SIG-M5 (cell line): ENCODE measurements around the gene BCL2L15.

Experiments
- DNase-seq: peaks from one replicate; lab custom pipeline; 2025; lab: John Stamatoyannopoulos, UW

Gene BCL2L15

GRCh38 chr1:113905435-113905861, 18.1 kb upstream of the BCL2L15 start:
- DNase-seq = no peak

- DNase-seq = peak; percentile 98
Measured at GRCh38 chr1:113904674-113905434, 17.5 kb upstream of the BCL2L15 start, which contains the start of the genes AP4B1 and DCLRE1B. Gene AP4B1 (minus strand): TSS chr1:113904799. CDS start chr1:113904717, 82 bp downstream. Gene DCLRE1B (plus strand): TSS chr1:113905326. CDS start chr1:113905587, 261 bp downstream.

GRCh38 chr1:113904293-113904673, 16.9 kb upstream of the BCL2L15 start:
- DNase-seq = no peak

GRCh38 chr1:113903501-113904292, 16.3 kb upstream of the BCL2L15 start:
- no peak for DNase-seq

- no peak for DNase-seq
Measured at GRCh38 chr1:113901191-113901590, 13.8 kb upstream of the BCL2L15 start.

GRCh38 chr1:113899111-113899510, 11.7 kb upstream of the BCL2L15 start:
- DNase-seq = no peak

- DNase-seq = no peak
Measured at GRCh38 chr1:113898241-113898814, 10.9 kb upstream of the BCL2L15 start.

- DNase-seq = no peak
Measured at GRCh38 chr1:113895961-113896360, 8.6 kb upstream of the BCL2L15 start.

GRCh38 chr1:113895098-113895497, 7.7 kb upstream of the BCL2L15 start:
- no peak for DNase-seq

- DNase-seq = no peak
Measured at GRCh38 chr1:113893267-113893666, 5.9 kb upstream of the BCL2L15 start.

GRCh38 chr1:113891631-113892220, 4.3 kb upstream of the BCL2L15 start:
- DNase-seq = no peak

GRCh38 chr1:113890816-113891215, 3.4 kb upstream of the BCL2L15 start:
- no peak for DNase-seq

- no peak for DNase-seq
Measured at GRCh38 chr1:113886417-113887401, 672 bp downstream of the BCL2L15 start.

- no peak for DNase-seq
Measured at GRCh38 chr1:113881661-113882060, 5.7 kb downstream of the BCL2L15 start.

- DNase-seq = no peak
Measured at GRCh38 chr1:113879739-113880038, 7.7 kb downstream of the BCL2L15 start.

- DNase-seq = no peak
Measured at GRCh38 chr1:113876176-113876575, 11.2 kb downstream of the BCL2L15 start.

GRCh38 chr1:113875714-113876113, 11.7 kb downstream of the BCL2L15 start:
- no peak for DNase-seq

GRCh38 chr1:113874012-113874879, 13.1 kb downstream of the BCL2L15 start:
- DNase-seq = peak; percentile 39

- peak; percentile 60 for DNase-seq
Measured at GRCh38 chr1:113872219-113872935, 15.0 kb downstream of the BCL2L15 start.
